AG04450 (cell line): ENCODE measurements around the gene ABT1. TPM values are rescaled to one million over a fixed set of nuclear protein-coding genes. Genes with fewer than 3 reads are reported as not detected.

Experiments
- CTCF ChIA-PET: fragments of 300-600, 350-600 bp; formaldehyde crosslinking; extraction: SDS; loops from one replicate; lab custom pipeline; 2022; ENCODE audit warnings: antibody characterized with exemption, inconsistent platforms; lab: Charles Lee
- POLR2A ChIA-PET: fragments of 350-600 bp; formaldehyde crosslinking; extraction: SDS; loops from one replicate; lab custom pipeline; 2021; ENCODE audit warnings: antibody characterized with exemption, inconsistent platforms; lab: Yijun Ruan, JAX
- DNase-seq: peaks from one replicate; pipeline ENCODE4 v3.0.0-alpha.2; 2011; ENCODE audit warnings: low read depth, low spot score
- H3K27ac ChIP-seq: one replicate; pipeline ENCODE4 v1.5.1; 2012; ENCODE audit warnings: low read depth, low read length, control low read depth
- H3K27me3 ChIP-seq: one replicate; pipeline ENCODE4 v1.6.0; 2012; ENCODE audit warnings: low read length; ENCODE audit not compliant: control insufficient read depth, insufficient read depth
- H3K4me3 ChIP-seq: 2 replicates; pipeline ENCODE4 v1.5.1; 2011; ENCODE audit warnings: mild to moderate bottlenecking, low read depth, low read length, control low read depth
- H3K9me3 ChIP-seq: 2 replicates; pipeline ENCODE4 v1.5.1; 2012; ENCODE audit warnings: low read length; ENCODE audit not compliant: control insufficient read depth, insufficient read depth
- CTCF ChIP-seq: IDR thresholded peaks from 2 replicates; pipeline ENCODE4 v1.5.1; 2011; ENCODE audit warnings: low read depth, low read length, control low read depth, inconsistent platforms
- polyA plus RNA-seq: library from polyadenylated mRNA; depleted of rRNA; stranded (reverse); fragments of >200 nt; gene quantifications from 2 replicates; pipeline ENCODE4 v1.2.3, GENCODE V29; 2011

Gene ABT1
- polyA plus RNA-seq, 1 experiment = 12.8 TPM

GRCh38 chr6:26609463-26609862 lies 12.7 kb downstream of the ABT1 start:
- POLR2A ChIA-PET = no interaction called here
- CTCF ChIA-PET = interaction anchor here (1.1 to 4.1 kb wide), 2 partner anchors 465 to 470 kb away, joined by 4 to 59 read pairs; no protein-coding TSS in a partner anchor
- Histone ChIP-seq H3K27ac (no peak overlapping the region), H3K4me3 (no peak overlapping the region), H3K9me3 (peaks cover 8% of the 10 kb centered on the region; the same call in 1 of the 2 replicates), H3K27me3 (peaks cover 34% of the 10 kb centered on the region)
- DNase-seq = no peak
- TF ChIP-seq CTCF = no peak

DNA sequence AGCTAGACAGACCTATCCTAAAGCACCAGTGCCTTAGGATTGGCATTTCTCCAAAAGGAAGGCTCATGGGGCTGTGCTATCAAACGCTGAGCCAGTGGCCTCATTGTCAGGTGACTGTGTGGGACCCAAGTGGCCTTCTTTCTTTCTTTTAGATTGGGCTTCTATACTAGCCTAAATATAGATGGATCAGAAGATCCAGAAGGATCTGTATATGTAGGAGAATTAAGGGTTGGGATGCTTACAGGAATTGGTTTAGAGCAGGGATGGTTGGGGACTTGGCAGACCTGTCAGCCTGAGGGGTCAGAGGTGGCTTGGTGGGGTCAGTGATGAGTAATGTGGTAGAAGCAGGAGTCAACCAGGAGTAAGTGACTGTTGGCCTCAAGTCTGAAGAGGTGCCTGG lies 14.8 kb downstream of the ABT1 start:
- Histone ChIP-seq H3K9me3 (peaks cover 8% of the 10 kb centered on the region; the same call in 1 of the 2 replicates), H3K27ac (no peak overlapping the region), H3K27me3 (peaks cover 47% of the 10 kb centered on the region), H3K4me3 (no peak overlapping the region)
- CTCF ChIA-PET = no interaction called here
- TF ChIP-seq CTCF = no peak
- no peak for DNase-seq
- POLR2A ChIA-PET = no interaction called here

GRCh38 chr6:26613201-26613600 lies 16.4 kb downstream of the ABT1 start:
- POLR2A ChIA-PET = no interaction called here
- Histone ChIP-seq H3K4me3 (no peak overlapping the region), H3K27ac (no peak overlapping the region), H3K27me3 (peaks cover 49% of the 10 kb centered on the region), H3K9me3 (peaks cover 8% of the 10 kb centered on the region; the same call in 1 of the 2 replicates)
- DNase-seq = no peak
- CTCF ChIA-PET = no interaction called here
- no peak for TF ChIP-seq CTCF

DNA sequence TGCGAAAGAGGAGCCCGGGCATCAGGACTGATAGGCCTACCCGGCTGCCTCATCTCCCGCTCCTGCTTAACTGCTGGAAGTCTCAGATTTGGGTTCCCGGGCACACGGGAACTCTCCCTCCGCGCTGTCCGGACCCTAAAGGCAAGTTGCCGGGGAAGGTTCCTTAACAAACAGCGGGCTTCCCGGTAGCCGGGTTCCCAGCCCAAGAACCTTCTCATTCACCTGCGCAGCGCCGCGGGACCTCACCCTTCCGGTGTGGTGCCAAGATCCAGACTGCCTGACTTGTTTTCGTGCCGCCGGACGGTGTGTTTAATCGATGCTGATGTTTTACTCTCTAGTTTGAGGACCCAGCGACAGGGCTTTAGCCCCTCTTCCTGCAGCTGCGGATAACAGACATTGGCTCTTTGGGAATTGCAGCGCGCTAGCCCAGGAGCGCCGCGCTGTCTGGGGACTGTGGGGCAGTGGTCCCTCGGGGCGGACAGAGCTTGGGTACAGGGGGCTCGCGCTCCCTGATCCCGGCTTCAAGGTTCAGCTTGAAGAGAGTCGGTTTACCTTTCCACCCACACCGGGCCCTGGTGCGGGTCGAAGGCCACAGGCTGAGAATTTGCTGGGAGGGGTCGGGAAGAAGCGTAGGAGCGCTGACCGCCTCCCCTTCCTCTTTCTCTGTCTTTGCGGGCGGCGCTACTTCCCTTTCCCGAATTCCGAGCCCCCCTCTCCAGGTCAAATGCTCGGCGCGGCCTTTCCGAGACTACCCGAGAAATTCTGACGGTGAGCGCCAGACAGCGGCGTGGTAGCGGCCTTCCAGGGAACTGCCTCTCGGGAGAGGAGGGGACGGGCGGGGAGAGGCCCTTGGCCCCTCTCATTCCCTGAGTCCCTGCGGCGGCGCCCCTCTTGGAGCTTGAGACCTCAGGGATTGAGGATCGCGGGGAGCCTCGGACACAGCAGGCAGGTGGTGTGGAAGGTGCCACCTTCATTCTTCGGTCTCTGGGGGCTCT lies 17.2 kb downstream of the ABT1 start:
- Histone ChIP-seq H3K27ac (no peak overlapping the region), H3K9me3 (peaks cover 8% of the 10 kb centered on the region; the same call in 1 of the 2 replicates), H3K4me3 (no peak overlapping the region), H3K27me3 (peaks cover 49% of the 10 kb centered on the region)
- DNase-seq = no peak
- POLR2A ChIA-PET = no interaction called here
- CTCF ChIA-PET = interaction anchor here (0.6 kb wide), 1 partner anchor 18 kb away, joined by 3 read pairs; no protein-coding TSS in a partner anchor
- TF ChIP-seq CTCF = no peak

- ChIA-PET POLR2A (no interaction called here), CTCF (no interaction called here)
- TF ChIP-seq CTCF = no peak
- no peak overlapping the region for H3K27ac ChIP-seq
- DNase-seq = no peak
- peaks cover 3% of the 10 kb centered on the region; the same call in 1 of the 2 replicates for H3K9me3 ChIP-seq
- H3K4me3 ChIP-seq = no peak overlapping the region
- no peaks in the 10 kb centered on the region for H3K27me3 ChIP-seq
Observed at GRCh38 chr6:26623339-26623859, 26.6 kb downstream of the ABT1 start.
